HT-29 (cell line): ENCODE data around the gene PIH1D2. TPM values are rescaled to one million over a fixed set of nuclear protein-coding genes. Genes with fewer than 3 reads are reported as not detected.
"Not testable (repeated sequence)": the region's sequence is repeated elsewhere in the genome, so short reads cannot be mapped to it uniquely, and the experiment has no call there.

Source experiments
- DNase-seq: peaks from one replicate; pipeline ENCODE4 v3.0.0-alpha.2; 2015; ENCODE audit warnings: low spot score
- total RNA-seq: library from RNA; depleted of rRNA; stranded (reverse); fragments of >200 nt; shearing (Covaris generic); gene quantifications from 2 replicates; pipeline ENCODE4 v1.2.3, GENCODE V29; 2014

Gene PIH1D2
- total RNA-seq, 1 experiment from 2014 or later: 0.97 TPM

DNA sequence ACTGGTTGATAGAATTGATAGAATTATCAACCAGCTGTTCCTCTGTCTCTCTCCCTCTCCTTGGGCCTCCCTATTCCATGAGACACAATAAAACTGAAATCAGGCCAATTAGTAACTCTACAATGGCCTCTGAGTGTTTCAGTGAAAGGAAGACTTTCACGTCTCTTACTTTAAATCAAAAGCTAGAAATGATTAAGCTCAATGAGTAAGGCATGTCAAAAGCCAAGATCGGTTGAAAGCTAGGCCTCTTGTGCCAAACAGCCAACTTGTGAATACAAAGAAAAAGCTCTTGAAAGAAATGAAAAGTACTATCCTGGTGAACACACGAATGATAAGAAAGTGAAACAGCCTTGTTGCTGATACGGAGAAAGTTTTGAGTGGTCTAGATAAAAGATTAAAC, 16.6 kb downstream of the PIH1D2 start:
- no peak for DNase-seq

- no peak for DNase-seq
These were observed 22.0 kb downstream of the PIH1D2 start for GRCh38 chr11:112051768-112052167.

GRCh38 chr11:112050721-112051120, 23.1 kb downstream of the PIH1D2 start:
- DNase-seq: no peak

DNA sequence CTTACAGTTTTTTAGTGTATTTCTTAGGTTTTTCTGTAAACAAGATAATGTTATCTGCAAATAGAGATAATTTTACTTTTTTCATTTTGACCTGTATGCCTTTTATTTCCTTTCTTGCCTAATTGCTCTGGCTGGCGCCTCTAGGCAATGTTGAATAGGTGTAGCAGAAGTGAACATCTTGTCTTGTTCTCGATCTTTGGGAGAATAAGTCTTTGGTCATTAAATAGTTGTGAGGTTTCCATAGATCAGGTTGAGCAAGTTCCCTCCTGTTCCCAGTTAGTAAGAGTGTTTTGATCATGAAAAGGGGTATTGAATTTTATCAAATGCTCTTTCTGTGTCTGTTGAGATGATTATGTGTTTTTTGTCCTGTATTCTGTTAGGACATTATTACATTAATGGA, 24.0 kb downstream of the PIH1D2 start:
- no peak for DNase-seq

DNA sequence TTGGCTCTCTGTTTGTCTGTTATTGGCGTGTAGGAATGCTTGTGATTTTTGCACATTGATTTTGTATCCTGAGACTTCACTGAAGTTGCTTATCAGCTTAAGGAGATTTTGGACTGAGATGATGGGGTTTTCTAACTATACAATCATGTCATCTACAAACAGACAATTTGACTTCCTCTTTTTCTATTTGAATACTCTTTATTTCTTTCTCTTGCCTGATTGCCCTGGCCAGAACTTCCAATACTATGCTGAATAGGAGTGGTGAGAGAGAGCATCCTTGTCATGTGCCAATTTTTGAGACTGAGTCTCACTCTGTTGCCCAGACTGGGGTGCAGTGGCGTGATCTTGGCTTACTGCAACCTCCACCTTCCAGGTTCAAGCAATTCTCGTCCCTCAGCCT, 25.6 kb downstream of the PIH1D2 start:
- DNase-seq: not testable (repeated sequence)

DNA sequence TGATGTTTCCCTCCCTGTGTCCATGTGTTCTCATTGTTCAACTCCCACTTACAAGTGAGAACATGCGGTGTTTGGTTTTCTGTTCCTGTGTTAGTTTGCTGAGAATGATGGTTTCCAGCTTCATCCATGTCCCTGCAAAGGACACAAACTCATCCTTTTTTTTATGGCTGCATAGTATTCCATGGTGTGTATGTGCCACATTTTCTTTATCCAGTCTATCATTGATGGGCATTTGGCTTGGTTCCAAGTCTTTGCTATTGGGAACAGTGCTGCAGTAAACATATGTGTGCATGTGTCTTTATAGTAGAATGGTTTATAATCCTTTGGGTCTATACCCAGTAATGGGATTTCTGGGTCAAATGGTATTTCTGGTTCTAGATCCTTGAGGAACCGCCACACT, 27.2 kb downstream of the PIH1D2 start:
- DNase-seq: not testable (repeated sequence)

DNA sequence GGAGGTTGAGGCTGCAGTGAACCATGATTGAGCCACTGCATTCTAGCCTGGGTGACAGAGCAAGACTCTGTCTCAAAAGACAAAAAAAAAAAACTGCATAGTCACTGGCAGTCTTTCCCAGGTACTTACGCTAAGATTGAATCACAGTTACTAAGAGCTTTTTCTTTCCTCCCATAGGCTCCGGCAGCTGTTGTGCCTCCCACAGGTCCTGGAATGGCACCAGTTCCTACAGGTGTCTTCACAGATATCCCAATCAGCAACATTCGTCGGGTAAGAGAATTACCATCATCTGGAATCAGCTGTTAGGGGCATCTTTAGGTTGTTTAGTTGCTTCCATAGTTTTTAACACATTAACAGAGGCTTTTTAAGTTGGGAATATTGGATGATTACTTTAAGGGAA, 28.9 kb downstream of the PIH1D2 start:
- no peak for DNase-seq

- DNase-seq: no peak
These were observed 30.9 kb downstream of the PIH1D2 start for GRCh38 chr11:112042961-112043304.

GRCh38 chr11:112042161-112042960, 31.5 kb downstream of the PIH1D2 start:
- peak; percentile 51 for DNase-seq

DNA sequence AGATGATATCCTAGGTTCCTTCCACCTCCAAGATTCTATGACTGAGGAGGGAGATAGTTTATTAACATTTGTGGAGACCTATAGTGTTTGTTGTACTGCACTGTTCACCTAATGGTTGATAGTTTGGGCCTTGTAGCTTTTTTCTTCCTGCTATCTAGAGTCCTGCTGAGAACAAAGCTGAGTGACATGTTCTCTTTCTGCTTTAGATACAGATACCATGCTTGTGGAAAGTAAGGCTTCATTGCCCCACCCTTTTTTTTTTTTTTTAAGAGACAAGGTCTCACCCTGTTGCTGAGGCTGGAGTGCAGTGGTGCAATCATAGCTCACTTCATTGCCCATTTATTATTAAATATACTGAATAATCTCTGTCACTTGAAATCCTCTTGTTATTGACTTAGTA, 36.3 kb downstream of the PIH1D2 start:
- no peak for DNase-seq

- no peak for DNase-seq
These were observed 39.9 kb downstream of the PIH1D2 start for GRCh38 chr11:112033902-112034301.

GRCh38 chr11:112029460-112029859, 44.4 kb downstream of the PIH1D2 start:
- no peak for DNase-seq

DNA sequence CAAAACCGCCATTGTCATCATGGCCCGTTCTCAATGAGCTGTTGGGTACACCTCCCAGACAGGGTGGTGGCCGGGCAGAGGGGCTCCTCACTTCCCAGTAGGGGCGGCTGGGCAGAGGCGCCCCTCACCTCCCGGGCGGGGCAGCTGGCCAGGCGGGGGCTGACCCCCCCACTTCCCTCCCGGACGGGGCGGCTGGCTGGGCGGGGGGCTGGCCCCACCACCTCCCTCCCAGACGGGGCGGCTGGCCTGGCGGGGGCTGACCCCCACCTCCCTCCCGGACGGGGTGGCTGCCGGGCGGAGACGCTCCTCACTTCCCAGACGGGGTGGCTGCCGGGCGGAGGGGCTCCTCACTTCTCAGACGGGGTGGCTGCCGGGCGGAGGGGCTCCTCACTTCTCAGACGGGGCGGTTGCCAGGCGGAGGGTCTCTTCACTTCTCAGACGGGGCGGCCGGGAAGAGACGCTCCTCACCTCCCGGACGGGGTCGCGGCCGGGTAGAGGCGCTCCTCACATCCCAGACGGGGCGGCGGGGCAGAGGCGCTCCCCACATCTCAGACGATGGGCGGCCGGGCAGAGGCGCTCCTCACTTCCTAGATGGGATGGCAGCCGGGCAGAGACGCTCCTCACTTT, 46.9 kb downstream of the PIH1D2 start:
- DNase-seq: not testable (repeated sequence)

DNA sequence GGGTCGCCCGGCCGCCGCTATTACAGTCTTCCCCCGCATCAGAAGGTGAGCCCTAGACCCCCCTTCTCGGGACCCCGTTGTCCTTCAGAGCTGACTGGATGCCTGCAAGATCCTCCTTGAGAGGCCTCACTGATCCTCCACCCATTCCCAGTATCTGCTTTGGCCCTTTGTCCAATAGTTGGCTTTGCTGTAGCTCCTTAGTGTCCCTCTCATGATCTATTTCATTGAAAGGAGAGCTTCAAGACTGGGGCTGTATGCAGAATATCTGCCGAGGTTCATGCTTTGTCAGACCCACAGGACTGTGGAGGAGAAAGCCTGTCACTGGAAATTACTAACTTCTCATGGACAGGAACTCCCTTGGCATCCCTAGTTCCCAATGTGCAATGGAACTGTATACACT, 48.1 kb downstream of the PIH1D2 start:
- DNase-seq: peak; percentile 50

DNA sequence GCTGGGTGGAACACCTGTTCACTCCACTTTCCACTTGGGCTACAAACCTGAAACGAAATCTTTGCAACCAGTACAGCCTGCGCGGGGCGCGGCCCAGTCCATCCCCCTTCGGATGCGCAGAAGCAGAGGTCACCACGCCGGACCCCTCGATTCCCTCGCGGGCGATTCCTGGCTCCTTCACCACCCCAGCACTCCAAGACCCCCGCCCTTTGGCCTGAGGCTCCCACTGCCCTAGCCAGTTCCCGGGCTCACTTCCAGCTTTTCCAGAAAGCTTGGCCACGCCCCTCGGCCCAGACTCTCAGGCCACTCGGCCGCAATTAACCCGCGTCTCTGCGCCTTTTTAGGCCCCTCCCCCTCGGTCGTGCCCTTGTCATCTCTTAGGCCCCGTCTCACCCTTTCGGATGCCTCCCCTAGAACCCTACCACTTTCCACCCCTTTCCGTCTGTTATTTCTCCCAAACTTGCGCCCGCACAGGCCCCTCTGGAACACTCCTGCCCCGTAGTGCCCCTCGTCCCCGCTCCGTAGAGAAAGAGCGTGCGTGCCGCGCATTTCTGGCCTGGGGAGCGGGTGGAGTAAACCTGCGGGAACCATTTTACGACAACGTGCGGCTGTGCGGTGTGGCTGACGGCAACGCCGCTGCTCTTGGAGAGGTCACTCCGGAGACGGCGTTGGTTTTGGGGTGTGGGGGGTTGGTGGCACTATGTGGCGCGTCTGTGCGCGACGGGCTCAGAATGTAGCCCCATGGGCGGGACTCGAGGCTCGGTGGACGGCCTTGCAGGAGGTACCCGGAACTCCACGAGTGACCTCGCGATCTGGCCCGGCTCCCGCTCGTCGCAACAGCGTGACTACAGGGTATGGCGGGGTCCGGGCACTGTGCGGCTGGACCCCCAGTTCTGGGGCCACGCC, 48.8 kb downstream of the PIH1D2 start, which contains the start of gene DLAT:
Gene DLAT (plus strand): TSS at position 636 of the 906 bp plus-strand sequence. CDS start 65 bp downstream, at position 701.
- DNase-seq: peak; percentile 97

DNA sequence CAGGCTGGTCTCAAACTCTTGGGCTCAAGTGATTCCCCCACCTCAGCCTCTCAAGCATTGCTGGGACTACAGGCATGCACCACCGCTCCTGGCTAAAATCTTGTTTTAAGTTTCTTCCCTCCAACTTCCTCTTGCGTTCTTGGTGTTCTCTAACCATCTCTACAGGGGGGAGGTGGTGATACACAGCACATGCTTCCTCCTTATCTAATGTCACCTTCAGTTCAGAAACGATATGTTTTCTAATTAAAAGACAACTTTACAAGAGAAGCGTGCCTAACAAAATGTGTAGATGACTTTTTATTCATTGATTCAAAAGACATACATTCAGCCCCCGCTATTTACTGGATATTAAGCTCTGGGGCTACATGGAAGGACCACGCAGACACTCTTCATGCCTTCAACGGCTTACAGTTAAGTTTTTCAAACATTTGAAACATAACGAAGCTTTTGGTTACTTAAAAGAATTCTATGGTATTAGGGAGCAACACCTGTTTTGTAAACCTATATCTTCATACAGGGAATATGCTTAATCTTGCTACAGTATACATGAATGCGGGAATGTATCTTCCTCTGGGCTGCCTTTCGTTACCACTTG, 49.5 kb downstream of the PIH1D2 start:
- no peak for DNase-seq

- DNase-seq: no peak
These were observed 50.7 kb downstream of the PIH1D2 start for GRCh38 chr11:112023104-112023503.

GRCh38 chr11:112019066-112019465, 54.8 kb downstream of the PIH1D2 start:
- no peak for DNase-seq
